ENCODE results near the gene BTG4.

GRCh38 chr11:111463276-111463675 is 48.9 kb downstream of the BTG4 start:
- no peak for TF ChIP-seq POLR2A (IDR thresholded peaks at IDR 0.05)
- no peak for TF ChIP-seq CTCF (IDR thresholded peaks at IDR 0.05)
